H1 (cell line): ENCODE measurements around the gene TTC24. TPM values are rescaled to one million over a fixed set of nuclear protein-coding genes. Genes with fewer than 3 reads are reported as not detected.

Experiments
- CTCF ChIA-PET: fragments of 300-600 bp; sonication (Branson Sonifier 250); formaldehyde crosslinking; loops from one replicate; lab custom pipeline; 2021; ENCODE audit not compliant: partially characterized antibody; lab: Charles Lee
- POLR2A ChIA-PET: fragments of 300-600 bp; sonication (Branson Sonifier 250); formaldehyde crosslinking; loops from one replicate; lab custom pipeline; 2021; ENCODE audit warnings: inconsistent platforms; ENCODE audit not compliant: partially characterized antibody; lab: Charles Lee
- DNase-seq, 2 experiments: peaks; one replicate each; pipeline versions ENCODE4 v3.0.0 to v3.0.0-alpha.2; 2010 to 2022; ENCODE audit warnings: low spot score in 2 of 2, low read depth in 1 of 2, mixed read lengths in 1 of 2
- FAIRE-seq: peaks from 2 replicates; lab custom pipeline; 2011; peaks lifted over from hg19 to GRCh38; lab: Jason Lieb, UNC
- H2AFZ ChIP-seq: 2 replicates; pipeline ENCODE4 v1.8.1; 2012; ENCODE audit warnings: low read length, inconsistent platforms
- H2AK5ac ChIP-seq: 2 replicates; pipeline ENCODE4 v1.6.1; 2013; ENCODE audit warnings: low read depth, low read length
- H2BK120ac ChIP-seq: replicated peaks from 2 replicates; pipeline ENCODE3; 2013; ENCODE audit warnings: low read depth, low read length, inconsistent platforms
- H2BK12ac ChIP-seq: 2 replicates; pipeline ENCODE4 v1.6.1; 2013; ENCODE audit warnings: low read depth, low read length
- H2BK15ac ChIP-seq: 2 replicates; pipeline ENCODE4 v1.6.1; 2013; ENCODE audit warnings: low read length
- H2BK20ac ChIP-seq: 2 replicates; pipeline ENCODE4 v1.6.1; 2013; ENCODE audit warnings: low read length
- H2BK5ac ChIP-seq: 2 replicates; pipeline ENCODE4 v1.6.1; 2013; ENCODE audit warnings: low read depth, low read length
- H3K14ac ChIP-seq: 2 replicates; pipeline ENCODE4 v1.6.1; 2013; ENCODE audit warnings: inconsistent platforms; ENCODE audit not compliant: insufficient read length
- H3K18ac ChIP-seq: 2 replicates; pipeline ENCODE4 v1.6.1; 2013; ENCODE audit warnings: low read length; ENCODE audit errors: extremely low read depth
- H3K23ac ChIP-seq: 2 replicates; pipeline ENCODE4 v1.6.1; 2013; ENCODE audit warnings: inconsistent platforms; ENCODE audit not compliant: insufficient read length
- H3K23me2 ChIP-seq: 2 replicates; pipeline ENCODE4 v1.6.1; 2013; ENCODE audit warnings: low read depth, low read length
- H3K27ac ChIP-seq: 2 replicates; pipeline ENCODE4 v1.6.1; 2011; ENCODE audit warnings: low read depth, low read length, inconsistent platforms
- H3K27me3 ChIP-seq, 4 experiments: replicated peaks in 1 of 4; 1 replicate in 1 of 4; 2 replicates in 3 of 4; pipeline versions ENCODE4 v1.6.1 to v1.8.1; 2011 to 2013; ENCODE audit warnings: low read length in 3 of 4, mild to moderate bottlenecking in 3 of 4, inconsistent platforms in 2 of 4, mixed read lengths in 2 of 4, moderate library complexity in 1 of 4; ENCODE audit not compliant: control insufficient read depth in 3 of 4, insufficient read depth in 3 of 4; ENCODE audit errors: extremely low read depth in 1 of 4
- H3K36me3 ChIP-seq, 4 experiments: 2 replicates each; pipeline versions ENCODE4 v1.6.1 to v1.8.1; 2011 to 2013; ENCODE audit warnings: mild to moderate bottlenecking in 4 of 4, low read length in 3 of 4, moderate library complexity in 2 of 4, control low read depth in 1 of 4, inconsistent platforms in 1 of 4; ENCODE audit not compliant: insufficient read depth in 4 of 4, control insufficient read depth in 2 of 4
- H3K4ac ChIP-seq: replicated peaks from 2 replicates; pipeline ENCODE3; 2013; ENCODE audit warnings: low read length, low read depth, mixed read lengths, inconsistent platforms; ENCODE audit not compliant: insufficient read length
- H3K4me1 ChIP-seq, 4 experiments: replicated peaks in 1 of 4; 1 replicate in 1 of 4; 2 replicates in 3 of 4; pipeline versions ENCODE4 v1.6.1 to v1.8.1; 2011 to 2013; ENCODE audit warnings: low read length in 3 of 4, inconsistent platforms in 2 of 4, mixed read lengths in 1 of 4; ENCODE audit not compliant: insufficient read depth in 4 of 4, control insufficient read depth in 3 of 4
- H3K4me2 ChIP-seq, 2 experiments: 2 replicates each; pipeline versions ENCODE4 v1.6.1 to v1.8.1; 2011 to 2013; ENCODE audit warnings: low read depth in 2 of 2, low read length in 2 of 2, control low read depth in 1 of 2, inconsistent platforms in 1 of 2, mild to moderate bottlenecking in 1 of 2; ENCODE audit not compliant: insufficient read depth in 1 of 2
- H3K4me3 ChIP-seq, 4 experiments: fragments of 200-600, 300-600 bp in 1 of 4; sonication (generic), shearing (Covaris generic), sonication (Bioruptor Twin) in 1 of 4; 2 replicates each; pipeline versions ENCODE4 v1.5.1 to v1.8.1; 2011 to 2016; ENCODE audit warnings: low read length in 4 of 4, low read depth in 3 of 4, control low read depth in 2 of 4, inconsistent platforms in 2 of 4, mild to moderate bottlenecking in 2 of 4, mixed read lengths in 1 of 4, moderate library complexity in 1 of 4; ENCODE audit not compliant: insufficient read depth in 2 of 4; ENCODE audit errors: extremely low read depth in 1 of 4
- H3K56ac ChIP-seq: replicated peaks from 2 replicates; pipeline ENCODE3; 2013; ENCODE audit warnings: low read depth, mild to moderate bottlenecking, mixed read lengths, low read length, inconsistent platforms; ENCODE audit not compliant: insufficient read length
- H3K79me1 ChIP-seq: 2 replicates; pipeline ENCODE4 v1.6.1; 2013; ENCODE audit warnings: low read depth, low read length, control low read depth
- H3K79me2 ChIP-seq, 2 experiments: 2 replicates each; pipeline versions ENCODE4 v1.6.1 to v1.8.1; 2012 to 2013; ENCODE audit warnings: low read length in 2 of 2, mild to moderate bottlenecking in 2 of 2, inconsistent platforms in 1 of 2; ENCODE audit not compliant: insufficient read depth in 2 of 2, control insufficient read depth in 1 of 2
- H3K9ac ChIP-seq, 4 experiments: replicated peaks in 1 of 4; 1 replicate in 1 of 4; 2 replicates in 3 of 4; pipeline versions ENCODE4 v1.6.1 to v1.8.1; 2011 to 2013; ENCODE audit warnings: low read depth in 3 of 4, low read length in 3 of 4, control low read depth in 2 of 4, mild to moderate bottlenecking in 2 of 4, moderate library complexity in 2 of 4, inconsistent platforms in 1 of 4; ENCODE audit errors: extremely low read depth in 1 of 4
- H3K9me3 ChIP-seq, 2 experiments: 2 replicates each; pipeline versions ENCODE4 v1.6.1 to v1.8.1; 2012 to 2013; ENCODE audit warnings: mild to moderate bottlenecking in 2 of 2, moderate library complexity in 2 of 2, control low read depth in 1 of 2, inconsistent platforms in 1 of 2, low read depth in 1 of 2, low read length in 1 of 2, mixed read lengths in 1 of 2; ENCODE audit not compliant: insufficient read depth in 2 of 2
- H4K20me1 ChIP-seq, 2 experiments: replicated peaks in 1 of 2; 2 replicates each; pipeline versions ENCODE3 to v1.8.1; 2011 to 2013; ENCODE audit warnings: inconsistent platforms in 2 of 2, low read length in 2 of 2, mild to moderate bottlenecking in 1 of 2; ENCODE audit not compliant: insufficient read depth in 2 of 2, control insufficient read depth in 1 of 2
- H4K5ac ChIP-seq: 2 replicates; pipeline ENCODE4 v1.6.1; 2013; ENCODE audit warnings: low read length, low read depth, mixed read lengths, inconsistent platforms; ENCODE audit not compliant: insufficient read length
- H4K8ac ChIP-seq: 2 replicates; pipeline ENCODE4 v1.8.0; 2013; ENCODE audit warnings: mild to moderate bottlenecking, moderate library complexity, low read length, inconsistent platforms; ENCODE audit not compliant: insufficient read depth; ENCODE audit errors: extremely low read depth
- H4K91ac ChIP-seq: replicated peaks from 2 replicates; pipeline ENCODE3; 2013; ENCODE audit warnings: low read length, mixed read lengths, inconsistent platforms; ENCODE audit not compliant: insufficient read length
- BCL11A ChIP-seq, 2 experiments: IDR thresholded peaks; one replicate each; pipeline ENCODE4 v1.6.1; 2011; ENCODE audit warnings: low read depth in 2 of 2, low read length in 2 of 2, mild to moderate bottlenecking in 2 of 2
- CBX8 ChIP-seq: fragments of 300-800, 300-1000 bp; sonication (generic); IDR thresholded peaks from 2 replicates; pipeline ENCODE4 v1.7.1; 2016; ENCODE audit warnings: low read depth, low read length, borderline replicate concordance
- MAFK ChIP-seq: IDR thresholded peaks from 2 replicates; pipeline ENCODE4 v1.6.1; 2012; ENCODE audit warnings: low read depth, mild to moderate bottlenecking, improper control_type of control experiment, low read length
- MAX ChIP-seq: IDR thresholded peaks from 2 replicates; pipeline ENCODE4 v1.6.1; 2012; ENCODE audit warnings: inconsistent platforms
- TAF7 ChIP-seq: optimal IDR thresholded peaks from 2 replicates; pipeline ENCODE3; 2011; ENCODE audit warnings: low read depth, mild to moderate bottlenecking, inconsistent platforms, low read length, moderate library complexity, borderline replicate concordance
- WGBS, 2 experiments: shearing (Covaris generic) in 1 of 2; methylation state at CpG; one replicate each; pipeline versions ENCODE4 v1.1.6 to v1.1.7; 2013 to 2015; ENCODE audit warnings: low lambda C conversion rate in 2 of 2, mixed read lengths in 2 of 2, inconsistent platforms in 1 of 2, low coverage in 1 of 2, missing lambda C conversion rate in 1 of 2; ENCODE audit not compliant: insufficient replicate concordance in 2 of 2, insufficient coverage in 1 of 2, insufficient read length in 1 of 2; ENCODE audit errors: extremely low coverage in 1 of 2, missing lambda C conversion rate in 1 of 2; 5-methylcytosine and 5-hydroxymethylcytosine counted together
- polyA plus RNA-seq, 7 experiments: library from polyadenylated mRNA; depleted of rRNA in 3 of 7; stranded (reverse) in 5 of 7; unstranded in 2 of 7; fragments of >200 nt in 5 of 7; fragments of 200-250 nt in 2 of 7; gene quantifications; 1 replicate in 5 of 7; 2 replicates in 1 of 7; 4 replicates in 1 of 7; pipeline versions ENCODE4 v1.2.1 to v1.2.3, GENCODE V29; 2011 to 2013; ENCODE audit warnings: missing spikeins in 2 of 7, mixed read lengths in 2 of 7
- total RNA-seq: library from RNA; stranded (reverse); fragmentation: NEBNext Ultra II Directional; extraction: Animal tissue kit (Norgen Biotek cat#: 25700); gene quantifications from 2 replicates; pipeline ENCODE4 v1.2.1, GENCODE V29; 2021
- TF ChIP-seq, protein P1 (sequence below), 3 experiments: IDR thresholded peaks; 1 replicate in 2 of 3; 2 replicates in 1 of 3; pipeline versions ENCODE4 v1.5.1 to v1.6.1; 2011; ENCODE audit warnings: low read length in 3 of 3, mild to moderate bottlenecking in 3 of 3, inconsistent platforms in 2 of 3, low read depth in 1 of 3, moderate library complexity in 1 of 3; ENCODE audit not compliant: insufficient read depth in 1 of 3; ENCODE audit errors: control extremely low read depth in 1 of 3
- TF ChIP-seq, protein P2 (sequence below): IDR thresholded peaks from 2 replicates; pipeline ENCODE4 v1.6.1; 2011; ENCODE audit warnings: low read depth, mild to moderate bottlenecking, low read length; ENCODE audit not compliant: insufficient read depth

TTC24 gene
- total and polyA plus RNA-seq, 2 of the 8 experiments (the other 6 are each of a cell fraction or from before 2014, with no cell fraction given) = 0.08 TPM; not detected in 1

- Histone ChIP-seq H3K23ac (no peak overlapping the region), H2BK120ac (no peak overlapping the region), H3K23me2 (no peaks in the 10 kb centered on the region), H3K4me1 (no peaks in the 10 kb centered on the region), H3K27ac (no peak overlapping the region), H3K4me3 (no peak overlapping the region), H3K56ac (no peak overlapping the region), H3K79me1 (no peaks in the 10 kb centered on the region; the same call in 1 of the 2 replicates), H3K36me3 (no peaks in the 10 kb centered on the region), H4K20me1 (no peaks in the 10 kb centered on the region), H4K91ac (no peak overlapping the region), H2AFZ (no peak overlapping the region), H3K14ac (no peak overlapping the region), H2BK20ac (no peak overlapping the region), H3K18ac (no peak overlapping the region), H4K8ac (no peak overlapping the region), H3K9me3 (no peaks in the 10 kb centered on the region), H2BK12ac (no peak overlapping the region), H3K4me2 (no peak overlapping the region), H3K4ac (no peak overlapping the region), H3K27me3 (peaks cover 0 to 4% (median 2%) of the 10 kb centered on the region in 4 experiments; a peak in 3 of 7 replicates), H3K79me2 (no peaks in the 10 kb centered on the region), H2BK15ac (no peak overlapping the region), H2AK5ac (no peak overlapping the region), H2BK5ac (no peak overlapping the region), H3K9ac (no peak overlapping the region), H4K5ac (no peak overlapping the region)
- DNase-seq = no peak
- ChIA-PET CTCF (interaction anchor here (1.3 to 43.0 kb wide), 5 partner anchors 11 to 52 kb away, joined by 4 to 868 read pairs (median 520); partner anchors contain the start of genes BCAN, HAPLN2 and NES), POLR2A (interaction anchor here (1.2 kb wide), 1 partner anchor 12 kb away, joined by 4 read pairs; no protein-coding TSS in a partner anchor)
- FAIRE-seq = no peak
- 71% methylated on average over 3 of the region's 3 CpGs; no CpG with 5 or more reads in 1 of the 2 experiments for WGBS, 2 experiments
- TF ChIP-seq TAF7 = no peak
- no peak for TF ChIP-seq MAX
- no peak for TF ChIP-seq BCL11A (IDR thresholded peaks at IDR 0.05; ENCODE audit: low read depth in 2 of 2, low read length in 2 of 2)
- TF ChIP-seq, protein P1, sequence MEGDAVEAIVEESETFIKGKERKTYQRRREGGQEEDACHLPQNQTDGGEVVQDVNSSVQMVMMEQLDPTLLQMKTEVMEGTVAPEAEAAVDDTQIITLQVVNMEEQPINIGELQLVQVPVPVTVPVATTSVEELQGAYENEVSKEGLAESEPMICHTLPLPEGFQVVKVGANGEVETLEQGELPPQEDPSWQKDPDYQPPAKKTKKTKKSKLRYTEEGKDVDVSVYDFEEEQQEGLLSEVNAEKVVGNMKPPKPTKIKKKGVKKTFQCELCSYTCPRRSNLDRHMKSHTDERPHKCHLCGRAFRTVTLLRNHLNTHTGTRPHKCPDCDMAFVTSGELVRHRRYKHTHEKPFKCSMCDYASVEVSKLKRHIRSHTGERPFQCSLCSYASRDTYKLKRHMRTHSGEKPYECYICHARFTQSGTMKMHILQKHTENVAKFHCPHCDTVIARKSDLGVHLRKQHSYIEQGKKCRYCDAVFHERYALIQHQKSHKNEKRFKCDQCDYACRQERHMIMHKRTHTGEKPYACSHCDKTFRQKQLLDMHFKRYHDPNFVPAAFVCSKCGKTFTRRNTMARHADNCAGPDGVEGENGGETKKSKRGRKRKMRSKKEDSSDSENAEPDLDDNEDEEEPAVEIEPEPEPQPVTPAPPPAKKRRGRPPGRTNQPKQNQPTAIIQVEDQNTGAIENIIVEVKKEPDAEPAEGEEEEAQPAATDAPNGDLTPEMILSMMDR (IDR thresholded peaks at IDR 0.05; ENCODE audit: control extremely low read depth in 1 of 3, insufficient read depth in 1 of 3, low read depth in 1 of 3, low read length in 3 of 3) = no peak
- no peak for TF ChIP-seq CBX8
- TF ChIP-seq, protein P2, sequence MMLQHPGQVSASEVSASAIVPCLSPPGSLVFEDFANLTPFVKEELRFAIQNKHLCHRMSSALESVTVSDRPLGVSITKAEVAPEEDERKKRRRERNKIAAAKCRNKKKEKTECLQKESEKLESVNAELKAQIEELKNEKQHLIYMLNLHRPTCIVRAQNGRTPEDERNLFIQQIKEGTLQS = no peak
- TF ChIP-seq MAFK = no peak
Observed at GRCh38 chr1:156632355-156632754, 52.8 kb downstream of the TTC24 start.
